HUES6 (cell line): ENCODE measurements around the gene ADGRV1.
"Not testable (repeated sequence)": the region's sequence is repeated elsewhere in the genome, so short reads cannot be mapped to it uniquely, and the experiment has no call there.

ENCODE experiments used
- H3K27ac ChIP-seq: 2 replicates; pipeline ENCODE4 v1.7.0; 2013; ENCODE audit warnings: low read depth, mild to moderate bottlenecking, low read length, inconsistent platforms
- H3K27me3 ChIP-seq: 2 replicates; pipeline ENCODE4 v1.6.1; 2013; ENCODE audit warnings: low read length; ENCODE audit not compliant: control insufficient read depth, insufficient read depth
- H3K36me3 ChIP-seq: 2 replicates; pipeline ENCODE4 v1.6.1; 2013; ENCODE audit warnings: low read length; ENCODE audit not compliant: control insufficient read depth, insufficient read depth
- H3K4me1 ChIP-seq: 2 replicates; pipeline ENCODE4 v1.6.1; 2013; ENCODE audit warnings: low read length; ENCODE audit not compliant: control insufficient read depth, insufficient read depth
- H3K4me3 ChIP-seq: 2 replicates; pipeline ENCODE4 v1.5.1; 2013; ENCODE audit warnings: low read depth, low read length
- H3K9ac ChIP-seq: one replicate; pipeline ENCODE4 v1.6.1; 2013; ENCODE audit warnings: mild to moderate bottlenecking, low read length
- H3K9me3 ChIP-seq: 2 replicates; pipeline ENCODE4 v1.6.1; 2013; ENCODE audit warnings: low read depth, low read length; ENCODE audit not compliant: control insufficient read depth, insufficient read depth

The ADGRV1 gene

DNA sequence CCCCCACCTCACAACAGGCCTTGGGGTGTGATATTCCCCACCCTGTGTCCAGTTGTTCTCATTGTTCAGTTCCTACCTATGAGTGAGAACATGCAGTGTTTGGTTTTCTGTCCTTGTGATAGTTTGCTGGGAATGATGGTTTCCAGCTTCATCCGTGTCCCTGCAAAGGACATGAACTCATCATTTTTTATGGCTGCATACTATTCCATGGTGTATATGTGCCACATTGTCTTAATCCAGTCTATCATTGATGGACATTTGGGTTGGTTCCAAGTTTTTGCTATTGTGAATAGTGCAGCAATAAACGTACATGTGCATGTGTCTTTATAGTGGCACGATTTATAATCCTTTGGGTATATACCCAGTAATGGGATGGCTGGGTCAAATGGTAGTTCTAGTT lies 41.7 kb downstream of the ADGRV1 start:
- H3K36me3 ChIP-seq = not testable (repeated sequence)

DNA sequence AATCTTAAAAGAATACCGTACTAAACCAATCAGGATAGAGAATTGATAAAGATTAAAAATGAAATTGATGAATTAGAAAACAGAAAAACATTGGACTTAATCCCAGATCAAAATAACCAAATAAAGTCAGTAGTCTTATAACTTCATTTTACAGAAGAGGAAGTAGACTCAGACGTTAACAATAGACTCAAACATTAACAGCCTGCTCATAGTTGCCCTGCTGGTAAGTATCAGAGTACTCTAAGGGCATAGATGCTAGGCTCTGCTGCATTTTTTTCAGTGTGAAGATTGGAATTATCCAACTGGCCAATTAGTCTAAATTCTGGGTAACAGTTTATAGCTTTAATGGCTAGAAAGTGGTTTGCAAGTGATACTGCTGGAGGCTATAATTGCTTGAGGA lies 42.9 kb downstream of the ADGRV1 start:
- Histone ChIP-seq H3K9ac (no peak overlapping the region), H3K27ac (no peak overlapping the region)

More for the DNA sequence above, 41.7 kb downstream of the ADGRV1 start:
- not testable (repeated sequence) for H3K4me1 ChIP-seq, H3K9me3 ChIP-seq, H3K9ac ChIP-seq, H3K27me3 ChIP-seq, H3K27ac ChIP-seq, H3K4me3 ChIP-seq

DNA sequence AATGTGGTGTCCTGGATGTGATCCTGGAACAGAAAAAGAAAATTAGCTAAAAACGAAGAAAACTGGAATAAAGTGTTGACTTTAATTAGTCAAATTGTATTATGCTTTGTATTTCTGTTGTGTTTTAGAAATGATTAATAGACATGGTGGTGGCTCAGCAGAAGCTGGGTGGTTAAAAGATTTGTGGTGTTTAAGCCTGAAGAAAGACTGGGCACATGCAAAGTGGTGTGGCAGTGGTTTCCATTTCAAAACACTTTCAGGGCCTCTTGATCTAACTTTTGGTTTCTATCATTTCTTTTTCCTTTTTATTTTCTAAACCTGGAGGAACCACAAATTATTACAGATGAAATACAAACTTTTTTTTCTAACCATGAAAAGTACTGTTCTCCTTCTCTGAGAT lies 44.1 kb downstream of the ADGRV1 start:
- Histone ChIP-seq H3K4me3 (no peak overlapping the region), H3K36me3 (no peaks in the 10 kb centered on the region), H3K9ac (no peak overlapping the region), H3K9me3 (peaks cover 5% of the 10 kb centered on the region), H3K27me3 (no peaks in the 10 kb centered on the region), H3K27ac (no peak overlapping the region), H3K4me1 (no peaks in the 10 kb centered on the region)

More for the DNA sequence above, 42.9 kb downstream of the ADGRV1 start:
- no peaks in the 10 kb centered on the region for H3K27me3 ChIP-seq
- no peaks in the 10 kb centered on the region for H3K36me3 ChIP-seq
- H3K4me1 ChIP-seq = no peaks in the 10 kb centered on the region
- no peak overlapping the region for H3K4me3 ChIP-seq
- H3K9me3 ChIP-seq = peaks cover 7% of the 10 kb centered on the region

DNA sequence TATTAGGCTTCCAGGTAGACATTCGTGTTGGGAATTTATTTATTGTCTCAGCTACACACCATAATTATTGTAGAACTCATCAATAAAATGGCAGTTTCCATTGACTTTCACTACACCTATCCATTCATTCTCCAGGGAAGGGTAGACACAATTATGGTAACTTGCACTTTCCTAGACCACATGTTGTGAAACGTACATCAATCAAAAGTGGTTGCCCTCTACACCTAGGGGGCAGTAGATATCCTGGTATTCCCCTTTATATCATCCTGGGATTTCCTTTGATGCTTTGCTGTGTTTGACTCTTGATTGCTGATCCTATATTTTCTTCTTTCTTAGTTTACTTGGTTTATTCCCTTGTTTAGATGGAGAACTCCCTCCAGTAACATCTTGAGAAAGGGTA lies 47.9 kb downstream of the ADGRV1 start:
- Histone ChIP-seq H3K9ac (no peak overlapping the region), H3K9me3 (no peaks in the 10 kb centered on the region), H3K27ac (no peak overlapping the region), H3K36me3 (no peaks in the 10 kb centered on the region), H3K4me3 (no peak overlapping the region), H3K4me1 (no peaks in the 10 kb centered on the region), H3K27me3 (no peaks in the 10 kb centered on the region)

DNA sequence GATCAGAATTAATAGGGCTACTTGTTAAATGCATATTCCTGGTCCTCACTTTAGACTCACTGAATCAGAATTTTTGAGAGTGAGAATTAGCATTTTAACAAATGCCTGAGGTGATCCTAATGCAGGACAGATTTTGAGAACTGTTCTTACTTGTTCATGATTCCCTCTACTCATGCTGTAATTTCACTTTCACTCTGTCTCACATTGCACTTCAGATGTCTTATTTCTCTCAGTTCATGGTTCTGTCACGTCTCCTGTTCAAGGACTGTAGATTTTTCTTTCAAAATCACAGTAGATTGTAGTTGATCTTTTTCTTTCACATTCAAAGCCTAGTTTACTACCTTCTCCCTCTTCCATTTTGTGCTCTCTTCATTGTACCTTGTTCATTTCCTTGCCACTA lies 54.3 kb downstream of the ADGRV1 start:
- H3K27me3 ChIP-seq = no peaks in the 10 kb centered on the region
- H3K4me3 ChIP-seq = no peak overlapping the region
- peaks cover 13% of the 10 kb centered on the region for H3K4me1 ChIP-seq
- H3K27ac ChIP-seq = peak overlapping the region; percentile 62; the same call in 1 of the 2 replicates
- H3K9me3 ChIP-seq = no peaks in the 10 kb centered on the region
- H3K36me3 ChIP-seq = no peaks in the 10 kb centered on the region; the same call in 1 of the 2 replicates
- no peak overlapping the region for H3K9ac ChIP-seq

DNA sequence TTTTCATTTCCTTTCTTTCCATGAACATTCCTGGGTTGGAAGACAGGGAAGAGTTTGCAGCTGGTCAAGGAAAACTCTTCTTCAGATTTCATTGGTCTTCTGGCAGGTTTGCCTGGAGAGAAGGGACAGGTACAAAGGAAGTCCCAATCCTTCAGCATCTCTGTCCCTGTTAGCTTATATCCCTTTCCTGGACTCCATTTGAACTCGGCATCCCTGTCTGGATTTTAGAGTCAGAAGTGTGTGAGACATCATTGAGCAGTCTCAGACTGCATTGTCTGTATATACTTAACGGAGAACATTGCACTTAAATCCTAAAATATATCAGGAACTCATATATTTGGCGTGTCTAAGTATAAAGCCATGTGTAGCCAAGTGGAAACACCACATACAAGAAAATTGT lies 54.9 kb downstream of the ADGRV1 start:
- H3K4me3 ChIP-seq = no peak overlapping the region
- H3K27ac ChIP-seq = peak overlapping the region; percentile 62; the same call in 1 of the 2 replicates
- no peaks in the 10 kb centered on the region; the same call in 1 of the 2 replicates for H3K36me3 ChIP-seq
- H3K9ac ChIP-seq = no peak overlapping the region
- H3K9me3 ChIP-seq = no peaks in the 10 kb centered on the region
- no peaks in the 10 kb centered on the region for H3K27me3 ChIP-seq
- H3K4me1 ChIP-seq = peaks cover 13% of the 10 kb centered on the region

DNA sequence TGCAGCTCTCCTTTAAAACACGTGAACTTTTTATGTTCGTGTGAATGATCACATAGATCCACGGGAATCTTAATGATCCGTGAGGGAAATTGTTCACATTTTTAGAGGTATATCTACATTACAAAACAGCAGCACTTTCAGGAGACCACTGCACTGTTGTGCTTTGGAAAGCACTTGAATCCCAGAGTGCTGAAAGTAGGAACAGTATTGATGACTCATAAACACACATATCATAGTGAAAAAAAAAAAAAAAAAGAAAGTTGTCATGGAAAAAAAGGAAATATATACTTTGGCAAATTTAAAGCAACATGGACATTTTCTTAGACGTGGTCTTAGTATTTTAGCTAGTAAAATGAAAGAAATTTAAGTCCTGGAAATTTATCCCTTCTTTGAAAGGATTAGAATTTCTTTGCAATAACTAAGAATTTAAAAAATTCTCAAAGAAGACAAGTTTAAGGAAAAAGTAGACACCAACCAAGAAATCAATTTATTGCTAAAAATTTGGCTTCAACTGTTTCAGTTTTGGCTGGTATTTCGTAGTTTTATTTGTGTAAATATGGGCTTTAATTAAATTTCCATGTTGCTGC lies 55.4 kb downstream of the ADGRV1 start:
- Histone ChIP-seq H3K4me1 (peaks cover 13% of the 10 kb centered on the region), H3K9me3 (no peaks in the 10 kb centered on the region), H3K27me3 (no peaks in the 10 kb centered on the region), H3K36me3 (peaks cover under 1% of the 10 kb centered on the region; the same call in 1 of the 2 replicates), H3K27ac (peak overlapping the region; percentile 62; the same call in 1 of the 2 replicates), H3K9ac (no peak overlapping the region), H3K4me3 (no peak overlapping the region)

DNA sequence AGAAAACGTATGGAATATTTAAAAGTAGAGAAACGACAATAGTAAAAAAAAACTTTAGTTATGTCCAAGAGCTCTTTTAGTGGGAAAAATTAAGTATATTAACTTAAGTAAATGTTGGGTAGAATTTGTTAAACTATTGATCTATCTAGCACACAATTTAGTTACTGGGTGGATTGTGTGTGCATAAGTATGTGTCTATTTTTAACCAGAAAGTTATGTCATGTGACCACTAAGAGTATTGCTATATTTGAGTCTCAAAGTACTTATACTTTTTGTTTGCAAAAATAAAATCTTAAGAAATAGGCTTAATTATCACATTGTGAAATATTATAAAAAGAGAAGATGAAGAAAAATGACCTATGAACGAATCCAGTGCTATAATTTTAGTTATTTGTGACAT lies 56.8 kb downstream of the ADGRV1 start:
- Histone ChIP-seq H3K27ac (no peak overlapping the region), H3K9me3 (no peaks in the 10 kb centered on the region), H3K27me3 (no peaks in the 10 kb centered on the region), H3K4me1 (peaks cover 13% of the 10 kb centered on the region), H3K36me3 (peaks cover 4% of the 10 kb centered on the region; the same call in 1 of the 2 replicates), H3K4me3 (no peak overlapping the region), H3K9ac (no peak overlapping the region)

DNA sequence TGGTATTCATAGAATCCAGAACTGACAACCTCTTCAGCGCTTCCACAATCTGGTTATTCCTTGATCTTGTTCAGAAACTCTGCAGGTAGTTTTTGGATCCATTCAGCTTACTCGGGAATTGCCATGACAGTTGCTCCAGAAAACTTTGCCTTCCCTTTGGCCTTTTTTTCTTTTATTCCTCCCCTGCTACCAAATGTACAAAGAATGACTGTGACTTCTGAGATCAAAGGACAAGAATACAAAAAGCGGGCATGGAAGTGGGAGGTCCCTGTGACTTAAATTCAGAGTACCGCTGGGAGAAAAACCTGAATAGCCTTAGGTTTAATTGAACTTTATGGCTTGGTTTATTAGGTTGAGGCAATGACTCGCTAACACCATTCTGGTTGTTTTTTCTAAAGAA lies 59.5 kb downstream of the ADGRV1 start:
- H3K36me3 ChIP-seq = peaks cover 6% of the 10 kb centered on the region; the same call in 1 of the 2 replicates
- no peaks in the 10 kb centered on the region for H3K27me3 ChIP-seq
- H3K4me1 ChIP-seq = peaks cover 9% of the 10 kb centered on the region
- no peaks in the 10 kb centered on the region for H3K9me3 ChIP-seq
- H3K9ac ChIP-seq = no peak overlapping the region
- H3K4me3 ChIP-seq = no peak overlapping the region
- H3K27ac ChIP-seq = no peak overlapping the region

DNA sequence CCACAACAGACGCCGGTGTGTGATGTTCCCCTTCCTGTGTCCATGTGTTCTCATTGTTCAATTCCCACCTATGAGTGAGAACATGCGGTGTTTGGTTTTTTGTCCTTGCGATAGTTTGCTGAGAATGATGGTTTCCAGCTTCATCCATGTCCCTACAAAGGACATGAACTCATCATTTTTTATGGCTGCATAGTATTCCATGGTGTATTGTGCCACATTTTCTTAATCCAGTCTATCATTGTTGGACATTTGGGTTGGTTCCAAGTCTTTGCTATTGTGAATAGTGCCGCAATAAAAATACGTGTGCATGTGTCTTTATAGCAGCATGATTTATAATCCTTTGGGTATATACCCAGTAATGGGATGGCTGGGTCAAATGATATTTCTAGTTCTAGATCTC lies 61.2 kb downstream of the ADGRV1 start:
- H3K4me3 ChIP-seq, H3K4me1 ChIP-seq, H3K27ac ChIP-seq, H3K9me3 ChIP-seq, H3K27me3 ChIP-seq, H3K9ac ChIP-seq: not testable (repeated sequence)
- H3K36me3 ChIP-seq = peaks cover 15% of the 10 kb centered on the region

DNA sequence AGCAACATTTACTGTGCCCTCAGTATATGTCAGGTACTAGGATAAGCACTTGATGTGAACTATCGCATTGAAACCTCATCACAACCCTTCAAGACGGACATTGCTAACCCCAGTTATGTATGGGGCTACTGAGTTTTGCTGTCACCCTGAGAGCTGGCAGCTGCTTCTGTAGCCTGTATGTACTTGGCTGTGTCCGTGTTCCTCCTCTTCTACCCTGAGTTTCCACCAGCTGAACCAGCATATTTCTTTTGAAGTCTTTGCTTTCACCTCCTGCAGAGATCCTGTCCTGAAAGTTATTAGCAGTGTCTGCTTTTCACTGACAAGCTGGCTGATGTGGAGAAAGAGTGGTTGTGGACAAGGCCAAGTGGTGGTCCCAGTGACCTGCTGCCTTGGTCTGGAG lies 63.3 kb downstream of the ADGRV1 start:
- Histone ChIP-seq H3K9ac (no peak overlapping the region), H3K4me3 (no peak overlapping the region), H3K4me1 (no peaks in the 10 kb centered on the region), H3K9me3 (no peaks in the 10 kb centered on the region), H3K27me3 (no peaks in the 10 kb centered on the region), H3K27ac (no peak overlapping the region), H3K36me3 (peaks cover 22% of the 10 kb centered on the region)
